NOMO-1 treated with dmso at 0.1 percent for 144 hours (cell line): ENCODE measurements around the gene CCDC121.

Experiments
- DNase-seq: peaks from one replicate; lab custom pipeline; 2025; ENCODE audit not compliant: unreplicated experiment; lab: John Stamatoyannopoulos, UW

Gene CCDC121

DNA sequence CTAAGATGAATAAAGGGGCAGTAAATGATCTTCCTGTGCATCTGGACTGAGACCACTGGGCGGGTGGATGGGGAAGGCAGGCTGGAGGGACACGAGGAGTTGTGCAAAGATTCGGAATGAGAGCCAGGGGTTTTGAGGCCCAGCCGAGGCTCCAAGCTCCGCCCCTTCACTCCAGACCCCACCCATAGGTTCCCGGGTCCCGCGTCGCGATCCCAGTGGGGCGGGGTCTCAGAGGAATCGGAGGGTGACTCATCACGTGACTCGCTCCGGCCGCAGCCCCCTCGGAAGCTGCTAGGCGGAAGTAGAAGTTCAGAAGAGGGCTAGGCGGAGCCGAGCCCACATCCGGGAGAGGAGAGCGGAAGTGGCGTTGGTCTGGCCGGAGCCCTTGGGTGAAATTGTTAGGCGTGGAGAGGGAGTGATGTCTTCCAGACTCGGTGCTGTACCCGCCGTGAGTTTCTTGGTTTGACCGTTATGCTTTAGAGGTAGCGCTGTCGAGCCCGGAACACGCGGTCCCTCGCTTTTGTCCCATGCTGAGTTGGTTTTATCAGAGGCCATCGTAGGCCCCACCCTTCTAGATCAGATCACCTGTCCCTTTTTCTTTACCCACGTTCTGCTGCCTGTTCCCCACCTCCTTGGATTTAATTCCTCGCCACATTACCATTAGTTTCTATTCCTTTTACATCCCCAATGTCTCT lies 46.0 kb downstream of the CCDC121 start, which contains the start of gene ZNF512:
TSS of gene ZNF512 (plus strand) at position 348 of the 695 bp plus-strand sequence. CDS start at position 419, 71 bp downstream.
- peak; percentile 95 for DNase-seq

GRCh38 chr2:27582129-27582694 lies 46.6 kb downstream of the CCDC121 start:
- no peak for DNase-seq

GRCh38 chr2:27581417-27582128 lies 47.2 kb downstream of the CCDC121 start:
- no peak for DNase-seq
